GM18519 (cell line): Measurements from ENCODE around the gene CALU.

Experiments used
- ATAC-seq: cut with Tn5 transposase; IDR thresholded peaks from one replicate; pipeline ENCODE4 v1.9.1; 2021; ENCODE audit warnings: mild to moderate bottlenecking, moderate library complexity; ENCODE audit not compliant: unreplicated experiment, low FRiP score

The CALU gene

GRCh38 chr7:128739048-128739962, at the start of gene CALU:
Gene CALU (plus strand): TSS chr7:128739359. CDS start chr7:128748584, 9,225 bp downstream.
- peak; percentile 96 for ATAC-seq

GRCh38 chr7:128691227-128691626, 47.9 kb upstream of the CALU start:
- ATAC-seq: no peak

- no peak for ATAC-seq
These were observed 46.4 kb upstream of the CALU start for GRCh38 chr7:128692623-128693270.

GRCh38 chr7:128693373-128694015, 45.7 kb upstream of the CALU start:
- no peak for ATAC-seq

GRCh38 chr7:128694738-128695137, 44.4 kb upstream of the CALU start:
- ATAC-seq: no peak

GRCh38 chr7:128697302-128697905, 41.8 kb upstream of the CALU start:
- no peak for ATAC-seq

- no peak for ATAC-seq
These were observed 39.9 kb upstream of the CALU start for GRCh38 chr7:128699196-128699712.

- ATAC-seq: no peak
These were observed 39.3 kb upstream of the CALU start for GRCh38 chr7:128699895-128700294.

GRCh38 chr7:128701062-128701785, 37.9 kb upstream of the CALU start:
- ATAC-seq: no peak

GRCh38 chr7:128703609-128704241, 35.4 kb upstream of the CALU start:
- ATAC-seq: no peak

- ATAC-seq: no peak
These were observed 33.2 kb upstream of the CALU start for GRCh38 chr7:128705891-128706333.

GRCh38 chr7:128707752-128708151, 31.4 kb upstream of the CALU start:
- ATAC-seq: no peak

- no peak for ATAC-seq
These were observed 30.9 kb upstream of the CALU start for GRCh38 chr7:128708235-128708634.

- no peak for ATAC-seq
These were observed 30.3 kb upstream of the CALU start for GRCh38 chr7:128708824-128709223.

GRCh38 chr7:128710481-128710880, 28.7 kb upstream of the CALU start:
- ATAC-seq: no peak

- ATAC-seq: no peak
These were observed 25.4 kb upstream of the CALU start for GRCh38 chr7:128713794-128714193.

- ATAC-seq: no peak
These were observed 24.3 kb upstream of the CALU start for GRCh38 chr7:128714701-128715495.

- ATAC-seq: no peak
These were observed 20.1 kb upstream of the CALU start for GRCh38 chr7:128718967-128719642.
